IPS-18c (cell line): Measurements from ENCODE around the gene C1GALT1C1.
A peak's percentile ranks its signal among the peaks of the same experiment; 100 is the strongest.

ENCODE experiments used
- H3K4me3 ChIP-seq: 2 replicates; pipeline ENCODE4 v1.7.0; 2013; ENCODE audit warnings: low read depth, mild to moderate bottlenecking, low read length, moderate library complexity; ENCODE audit not compliant: insufficient read depth
- H3K9me3 ChIP-seq: one replicate; pipeline ENCODE4 v1.6.1; 2013; ENCODE audit warnings: mild to moderate bottlenecking, low read length, moderate library complexity; ENCODE audit not compliant: control insufficient read depth, insufficient read depth

Gene C1GALT1C1

GRCh38 chrX:120614816-120615215 is 15.0 kb downstream of the C1GALT1C1 start:
- no peak overlapping the region for H3K4me3 ChIP-seq
- H3K9me3 ChIP-seq, result peaks cover 3% of the 10 kb centered on the region

- Histone ChIP-seq H3K9me3 (peaks cover 3% of the 10 kb centered on the region), H3K4me3 (no peak overlapping the region)
Observed at GRCh38 chrX:120612086-120612485, 17.8 kb downstream of the C1GALT1C1 start.

GRCh38 chrX:120604361-120604782 is 25.5 kb downstream of the C1GALT1C1 start:
- no peaks in the 10 kb centered on the region for H3K9me3 ChIP-seq
- peak overlapping the region; percentile 70 for H3K4me3 ChIP-seq

GRCh38 chrX:120603707-120604360 is 26.0 kb downstream of the C1GALT1C1 start, which contains the start of gene MCTS1:
Gene MCTS1, plus strand, starts transcription at chrX:120604101. Its CDS starts 136 bp downstream, at chrX:120604237.
- Histone ChIP-seq H3K9me3 (no peaks in the 10 kb centered on the region), H3K4me3 (peak within 1 kb of the TSS; percentile 70)

DNA sequence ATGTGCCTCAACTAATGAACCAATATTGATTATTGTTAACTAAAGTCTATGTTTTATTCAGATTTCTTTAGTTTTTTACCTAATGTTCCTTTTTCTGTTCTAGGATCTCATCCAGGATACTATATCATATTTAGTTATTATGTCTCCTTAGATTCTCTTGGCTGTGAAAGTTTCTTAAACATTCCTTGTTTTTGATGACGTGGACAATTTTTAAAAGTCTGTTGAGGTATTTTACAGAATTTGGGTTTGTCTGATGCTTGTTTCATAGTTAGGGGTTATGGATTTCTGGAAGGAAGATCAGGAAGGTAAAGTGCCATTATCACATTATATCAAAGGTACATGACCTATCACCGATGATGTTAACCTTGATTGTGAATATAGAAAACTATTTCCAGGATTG is 44.2 kb downstream of the C1GALT1C1 start:
- Histone ChIP-seq H3K4me3 (no peak overlapping the region), H3K9me3 (peaks cover 2% of the 10 kb centered on the region)
